ENCODE measurements around the gene ABCA7. TPM values are rescaled to one million over a fixed set of nuclear protein-coding genes. Genes with fewer than 3 reads are reported as not detected.

Gene ABCA7
- total and polyA plus RNA-seq, 2 of the 13 experiments (the other 11 are each of a cell fraction or from before 2014, with no cell fraction given), result 4.4 to 32.4 TPM

GRCh38 chr19:1098177-1099051 is 58.5 kb downstream of the ABCA7 start (continued):
- TF ChIP-seq NR2F6 (IDR thresholded peaks at IDR 0.05) (peak; percentile 77), NR2F6 (CRISPR knock-in tag; IDR thresholded peaks at IDR 0.05) (peak; percentile 58; the same call in 1 of the 2 replicates), ARID2 (CRISPR knock-in tag; IDR thresholded peaks at IDR 0.05; ENCODE audit: borderline replicate concordance) (no peak; the same call in 1 of the 2 replicates), ZNF280D (CRISPR knock-in tag; IDR thresholded peaks at IDR 0.05) (peak; percentile 7; the same call in 1 of the 2 replicates), TEF (CRISPR knock-in tag; IDR thresholded peaks at IDR 0.05) (no peak), ATF5 (CRISPR knock-in tag; IDR thresholded peaks at IDR 0.05; ENCODE audit: low read depth) (no peak), SRSF4 (IDR thresholded peaks at IDR 0.05; ENCODE audit: low read depth, low read length, poor library complexity, severe bottlenecking) (no peak), EHMT2 (IDR thresholded peaks at IDR 0.05; ENCODE audit: borderline replicate concordance, low read depth, low read length) (no peak), MXD1 (CRISPR knock-in tag; IDR thresholded peaks at IDR 0.05) (no peak), TMF1 (CRISPR knock-in tag; IDR thresholded peaks at IDR 0.05; ENCODE audit: low read depth) (0 out of 2 replicates have a peak, but pooled peaks have one; percentile 45), FOXK2 (IDR thresholded peaks at IDR 0.05) (no peak), ZNF512B (CRISPR knock-in tag; IDR thresholded peaks at IDR 0.05; ENCODE audit: borderline replicate concordance) (no peak), IRF2 (CRISPR knock-in tag; IDR thresholded peaks at IDR 0.05) (0 out of 2 replicates have a peak, but pooled peaks have one; percentile 44), SOX6 (IDR thresholded peaks at IDR 0.05) (no peak), SOX6 (CRISPR knock-in tag; IDR thresholded peaks at IDR 0.05) (peak; percentile 79), NFKBIZ (CRISPR knock-in tag; IDR thresholded peaks at IDR 0.05) (0 out of 2 replicates have a peak, but pooled peaks have one; percentile 52), ZNF678 (CRISPR knock-in tag; IDR thresholded peaks at IDR 0.05) (no peak), ATF7 (IDR thresholded peaks at IDR 0.05) (no peak), ATF7 (CRISPR knock-in tag; IDR thresholded peaks at IDR 0.05) (no peak; the same call in 1 of the 2 replicates), ZFP36L1 (CRISPR knock-in tag; IDR thresholded peaks at IDR 0.05) (no peak; the same call in 1 of the 2 replicates), NFE2L1 (CRISPR knock-in tag; IDR thresholded peaks at IDR 0.05; ENCODE audit: borderline replicate concordance) (no peak), KDM5A (IDR thresholded peaks at IDR 0.05; ENCODE audit: borderline replicate concordance, low read length) (no peak)

All from HepG2 (cell line).